NB4 (cell line): ENCODE data around the gene DAAM1.

Experiments used
- CTCF ChIP-seq: IDR thresholded peaks from one replicate; pipeline ENCODE4 v1.5.1; 2012; ENCODE audit warnings: low read depth, low read length
- MAX ChIP-seq: IDR thresholded peaks from 2 replicates; pipeline ENCODE4 v1.6.1; 2011; ENCODE audit warnings: low read depth, low read length
- POLR2A ChIP-seq: IDR thresholded peaks from 2 replicates; pipeline ENCODE4 v1.6.1; 2011; ENCODE audit warnings: mild to moderate bottlenecking; ENCODE audit not compliant: insufficient read length; ENCODE audit errors: extremely low read depth

DNA sequence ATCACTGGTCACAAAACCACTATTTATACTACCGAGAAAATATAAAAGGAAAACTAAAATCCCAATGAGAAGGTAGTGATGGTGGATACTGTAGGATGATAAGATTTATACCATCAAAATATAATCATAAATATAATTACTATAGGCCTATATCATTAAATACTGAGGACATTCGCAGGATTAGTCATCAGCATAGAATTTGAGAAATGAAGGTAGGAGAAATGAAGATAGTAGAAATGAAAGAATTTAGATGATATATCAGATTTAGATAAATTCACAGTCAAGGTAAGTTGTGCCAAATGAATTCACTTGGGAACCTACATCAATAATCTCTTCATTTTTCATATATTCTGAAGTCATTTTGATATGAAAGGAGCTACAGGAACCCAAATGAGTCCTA, 82.8 kb downstream of the DAAM1 start:
- TF ChIP-seq CTCF (no peak), MAX (no peak), POLR2A (no peak)
